GM12892 (cell line): ENCODE results near the gene FBXW4.

ENCODE experiments used
- POLR2A ChIP-seq: IDR thresholded peaks from 2 replicates; pipeline ENCODE4 v1.6.1; 2011; ENCODE audit warnings: low read depth, low read length, control low read depth
- POLR2AphosphoS5 ChIP-seq: IDR thresholded peaks from 2 replicates; pipeline ENCODE4 v1.6.1; 2011; ENCODE audit warnings: low read depth, low read length, control low read depth

DNA sequence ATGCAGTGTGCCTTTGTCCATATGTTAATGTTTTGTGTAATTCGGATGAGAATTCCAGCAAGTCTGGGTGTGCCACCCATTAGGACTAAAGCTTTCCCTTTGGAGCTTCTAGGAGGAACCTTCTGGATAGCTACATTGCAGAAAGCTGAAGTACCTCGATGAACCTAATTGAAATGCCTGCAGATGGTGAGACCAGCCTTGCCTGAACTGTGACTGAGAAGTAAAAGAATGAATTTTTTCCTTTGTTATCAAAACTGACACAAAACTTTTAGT is 31.1 kb upstream of the FBXW4 start:
- TF ChIP-seq POLR2A (no peak), POLR2AphosphoS5 (no peak)
